ENCODE data around the gene ADAMTSL5. TPM values are rescaled to one million over a fixed set of nuclear protein-coding genes. Genes with fewer than 3 reads are reported as not detected.
A peak's percentile ranks its signal among the peaks of the same experiment; 100 is the strongest.

Gene ADAMTSL5
- total and polyA plus RNA-seq, 7 donors, result 0.71 to 5.8 (median 1.7) TPM; not detected in 1

DNA sequence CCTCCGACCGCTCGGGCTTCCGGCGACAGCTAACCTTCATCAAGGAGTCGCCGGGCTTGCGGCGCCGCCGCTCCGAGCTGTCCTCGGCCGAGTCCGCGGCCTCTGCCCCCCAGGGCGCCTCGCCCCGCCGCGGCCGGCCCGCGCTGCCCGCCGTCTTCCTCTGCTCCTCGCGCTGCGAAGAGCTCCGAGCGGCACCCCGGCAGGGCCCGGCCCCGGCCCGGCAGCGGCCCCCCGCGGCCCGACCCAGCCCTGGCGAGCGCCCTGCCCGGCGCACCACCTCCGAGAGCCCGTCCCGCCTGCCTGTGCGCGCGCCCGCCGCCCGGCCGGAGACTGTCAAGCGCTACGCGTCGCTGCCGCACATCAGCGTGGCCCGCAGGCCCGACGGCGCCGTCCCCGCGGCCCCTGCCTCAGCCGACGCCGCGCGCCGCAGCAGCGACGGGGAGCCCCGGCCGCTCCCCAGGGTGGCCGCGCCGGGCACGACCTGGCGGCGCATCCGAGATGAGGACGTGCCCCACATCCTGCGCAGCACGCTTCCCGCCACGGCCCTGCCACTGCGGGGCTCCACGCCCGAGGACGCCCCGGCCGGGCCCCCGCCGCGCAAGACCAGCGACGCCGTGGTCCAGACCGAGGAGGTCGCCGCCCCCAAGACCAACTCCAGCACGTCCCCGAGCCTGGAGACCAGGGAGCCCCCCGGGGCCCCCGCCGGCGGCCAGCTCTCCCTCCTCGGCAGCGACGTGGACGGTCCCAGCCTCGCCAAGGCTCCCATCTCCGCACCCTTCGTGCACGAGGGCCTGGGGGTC, 43.4 kb downstream of the ADAMTSL5 start:
- Histone ChIP-seq H3K27ac (no peak overlapping the region), H3K9me3 (no peaks in the 10 kb centered on the region), H3K36me3 (peaks cover 0 to 1% (median 0%) of the 10 kb centered on the region in 4 donors), H3K4me1 (peaks cover 0 to 70% (median 64%) of the 10 kb centered on the region in 4 donors), H3K27me3 (peaks cover 67 to 100% (median 95%) of the 10 kb centered on the region in 3 donors), H3K4me3 (peak overlapping the region; percentile 4 to 42 (median 35))
- intact Hi-C loops (cut with DNase I), result no loop called here
- TF ChIP-seq POLR2AphosphoS5 (IDR thresholded peaks at IDR 0.05) (no peak), EP300 (IDR thresholded peaks at IDR 0.05) (no peak), POLR2A (IDR thresholded peaks at IDR 0.05) (no peak)
- TF ChIP-seq, protein P1, sequence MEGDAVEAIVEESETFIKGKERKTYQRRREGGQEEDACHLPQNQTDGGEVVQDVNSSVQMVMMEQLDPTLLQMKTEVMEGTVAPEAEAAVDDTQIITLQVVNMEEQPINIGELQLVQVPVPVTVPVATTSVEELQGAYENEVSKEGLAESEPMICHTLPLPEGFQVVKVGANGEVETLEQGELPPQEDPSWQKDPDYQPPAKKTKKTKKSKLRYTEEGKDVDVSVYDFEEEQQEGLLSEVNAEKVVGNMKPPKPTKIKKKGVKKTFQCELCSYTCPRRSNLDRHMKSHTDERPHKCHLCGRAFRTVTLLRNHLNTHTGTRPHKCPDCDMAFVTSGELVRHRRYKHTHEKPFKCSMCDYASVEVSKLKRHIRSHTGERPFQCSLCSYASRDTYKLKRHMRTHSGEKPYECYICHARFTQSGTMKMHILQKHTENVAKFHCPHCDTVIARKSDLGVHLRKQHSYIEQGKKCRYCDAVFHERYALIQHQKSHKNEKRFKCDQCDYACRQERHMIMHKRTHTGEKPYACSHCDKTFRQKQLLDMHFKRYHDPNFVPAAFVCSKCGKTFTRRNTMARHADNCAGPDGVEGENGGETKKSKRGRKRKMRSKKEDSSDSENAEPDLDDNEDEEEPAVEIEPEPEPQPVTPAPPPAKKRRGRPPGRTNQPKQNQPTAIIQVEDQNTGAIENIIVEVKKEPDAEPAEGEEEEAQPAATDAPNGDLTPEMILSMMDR (IDR thresholded peaks at IDR 0.05), result no peak
- 2% methylated on average over 117 of the region's 117 CpGs for WGBS, 2 donors
- DNase-seq, result no peak

DNA sequence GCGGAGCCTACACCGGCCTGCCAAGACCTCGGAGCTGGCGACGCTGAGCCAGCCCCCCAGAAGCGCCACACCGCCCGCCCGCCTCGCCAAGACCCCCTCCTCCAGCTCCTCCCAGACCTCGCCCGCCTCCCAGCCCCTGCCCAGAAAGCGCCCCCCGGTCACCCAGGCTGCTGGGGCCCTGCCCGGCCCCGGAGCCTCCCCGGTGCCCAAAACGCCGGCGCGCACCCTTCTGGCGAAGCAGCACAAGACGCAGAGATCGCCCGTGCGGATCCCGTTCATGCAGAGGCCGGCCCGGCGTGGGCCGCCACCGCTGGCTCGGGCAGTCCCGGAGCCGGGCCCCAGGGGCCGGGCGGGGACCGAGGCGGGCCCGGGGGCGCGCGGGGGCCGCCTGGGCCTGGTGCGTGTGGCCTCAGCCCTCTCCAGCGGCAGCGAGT, 44.0 kb downstream of the ADAMTSL5 start:
- TF ChIP-seq POLR2A (IDR thresholded peaks at IDR 0.05) (no peak), EP300 (IDR thresholded peaks at IDR 0.05) (no peak), POLR2AphosphoS5 (IDR thresholded peaks at IDR 0.05) (no peak)
- TF ChIP-seq, protein P1 (IDR thresholded peaks at IDR 0.05), result no peak
- 2 to 3% methylated on average over 47 of the region's 47 CpGs for WGBS, 2 donors
- DNase-seq, result no peak
- peaks cover 67 to 95% (median 89%) of the 10 kb centered on the region in 3 donors for H3K27me3 ChIP-seq
- no peaks in the 10 kb centered on the region for H3K9me3 ChIP-seq
- H3K4me1 ChIP-seq, result peaks cover 0 to 70% (median 64%) of the 10 kb centered on the region in 4 donors
- intact Hi-C loops (cut with DNase I), result no loop called here
- H3K36me3 ChIP-seq, result no peaks in the 10 kb centered on the region
- H3K4me3 ChIP-seq, result peak overlapping the region in 3 of 4 donors; percentile 9 to 29 (median 11)
- H3K27ac ChIP-seq, result no peak overlapping the region

DNA sequence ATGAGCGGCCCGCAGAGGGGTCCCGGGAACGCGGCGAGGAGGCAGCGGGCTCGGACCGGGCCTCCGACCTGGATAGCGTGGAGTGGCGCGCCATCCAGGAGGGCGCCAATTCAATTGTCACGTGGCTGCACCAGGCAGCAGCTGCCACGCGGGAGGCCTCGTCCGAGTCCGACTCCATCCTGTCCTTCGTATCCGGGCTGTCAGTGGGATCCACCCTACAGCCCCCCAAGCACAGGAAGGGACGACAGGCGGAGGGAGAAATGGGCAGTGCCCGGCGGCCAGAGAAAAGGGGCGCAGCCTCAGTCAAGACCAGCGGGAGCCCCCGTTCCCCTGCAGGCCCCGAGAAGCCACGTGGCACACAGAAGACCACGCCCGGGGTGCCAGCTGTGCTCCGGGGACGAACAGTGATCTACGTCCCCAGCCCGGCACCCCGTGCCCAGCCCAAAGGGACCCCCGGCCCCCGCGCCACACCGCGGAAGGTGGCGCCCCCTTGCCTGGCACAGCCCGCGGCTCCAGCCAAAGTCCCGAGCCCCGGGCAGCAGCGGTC, 44.5 kb downstream of the ADAMTSL5 start:
- peaks cover 0 to 70% (median 64%) of the 10 kb centered on the region in 4 donors for H3K4me1 ChIP-seq
- no peaks in the 10 kb centered on the region for H3K9me3 ChIP-seq
- TF ChIP-seq, protein P1 (IDR thresholded peaks at IDR 0.05), result no peak
- TF ChIP-seq POLR2A (IDR thresholded peaks at IDR 0.05), result no peak
- TF ChIP-seq EP300 (IDR thresholded peaks at IDR 0.05), result no peak
- no peak for TF ChIP-seq POLR2AphosphoS5 (IDR thresholded peaks at IDR 0.05)
- H3K4me3 ChIP-seq, result peak overlapping the region in 2 of 4 donors; percentile 9 to 11
- intact Hi-C loops (cut with DNase I), result no loop called here
- H3K27ac ChIP-seq, result no peak overlapping the region
- H3K36me3 ChIP-seq, result no peaks in the 10 kb centered on the region
- peaks cover 67 to 91% (median 84%) of the 10 kb centered on the region in 3 donors for H3K27me3 ChIP-seq
- DNase-seq, result no peak
- 6 to 8% methylated on average over 49 of the region's 49 CpGs for WGBS, 2 donors

DNA sequence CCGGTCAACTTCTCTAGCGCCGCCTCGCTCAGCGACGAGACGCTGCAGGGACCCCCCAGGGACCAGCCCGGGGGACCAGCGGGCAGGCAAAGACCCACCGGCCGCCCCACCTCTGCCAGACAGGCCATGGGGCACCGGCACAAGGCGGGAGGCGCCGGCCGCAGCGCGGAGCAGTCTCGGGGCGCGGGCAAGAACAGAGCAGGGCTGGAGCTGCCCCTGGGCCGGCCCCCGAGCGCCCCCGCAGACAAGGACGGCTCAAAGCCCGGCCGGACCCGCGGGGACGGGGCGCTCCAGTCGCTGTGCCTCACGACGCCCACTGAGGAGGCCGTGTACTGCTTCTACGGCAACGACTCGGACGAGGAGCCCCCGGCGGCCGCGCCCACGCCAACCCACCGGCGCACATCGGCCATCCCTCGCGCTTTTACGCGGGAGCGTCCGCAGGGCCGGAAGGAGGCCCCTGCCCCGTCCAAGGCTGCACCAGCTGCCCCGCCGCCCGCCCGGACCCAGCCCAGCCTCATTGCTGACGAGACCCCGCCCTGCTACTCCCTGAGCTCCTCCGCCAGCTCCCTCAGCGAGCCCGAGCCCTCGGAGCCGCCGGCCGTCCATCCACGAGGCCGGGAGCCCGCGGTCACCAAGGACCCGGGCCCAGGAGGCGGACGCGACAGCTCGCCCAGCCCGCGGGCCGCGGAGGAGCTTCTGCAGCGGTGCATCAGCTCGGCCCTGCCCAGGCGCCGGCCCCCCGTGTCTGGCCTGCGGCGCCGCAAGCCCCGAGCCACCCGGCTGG, 45.1 kb downstream of the ADAMTSL5 start:
- H3K27me3 ChIP-seq, result peaks cover 67 to 84% (median 78%) of the 10 kb centered on the region in 3 donors
- peaks cover 0 to 70% (median 64%) of the 10 kb centered on the region in 4 donors for H3K4me1 ChIP-seq
- 3 to 4% methylated on average over 92 of the region's 92 CpGs for WGBS, 2 donors
- TF ChIP-seq POLR2A (IDR thresholded peaks at IDR 0.05) (no peak), POLR2AphosphoS5 (IDR thresholded peaks at IDR 0.05) (no peak), EP300 (IDR thresholded peaks at IDR 0.05) (no peak)
- TF ChIP-seq, protein P1 (IDR thresholded peaks at IDR 0.05), result no peak
- H3K4me3 ChIP-seq, result no peak overlapping the region
- H3K36me3 ChIP-seq, result no peaks in the 10 kb centered on the region
- no peaks in the 10 kb centered on the region for H3K9me3 ChIP-seq
- no peak for DNase-seq
- intact Hi-C loops (cut with DNase I), result no loop called here
- no peak overlapping the region for H3K27ac ChIP-seq

Measured in sigmoid colon (tissue), 7 donors.